Kidney (tissue), 14 donors: ENCODE results near the gene PIP5K1A. TPM values are rescaled to one million over a fixed set of nuclear protein-coding genes. Genes with fewer than 3 reads are reported as not detected.

ENCODE experiments used
- DNase-seq, 5 donors: peaks; one replicate each; pipeline ENCODE4 v3.0.0-alpha.2; 2013 to 2020
- FAIRE-seq: peaks from 2 replicates; lab custom pipeline; 2012; peaks lifted over from hg19 to GRCh38; lab: Jason Lieb, UNC
- H3K27ac ChIP-seq, 2 donors: one replicate each; pipeline ENCODE4 v1.7.0; 2013; ENCODE audit warnings: low read depth in 2 of 2, low read length in 2 of 2, inconsistent platforms in 1 of 2
- H3K27me3 ChIP-seq: one replicate; pipeline ENCODE4 v1.7.1; 2013; ENCODE audit warnings: low read length, inconsistent platforms; ENCODE audit not compliant: control insufficient read depth, insufficient read depth
- H3K36me3 ChIP-seq, 3 donors: one replicate each; pipeline versions ENCODE4 v1.7.0 to v1.7.1; 2013; ENCODE audit warnings: low read length in 3 of 3, control low read depth in 1 of 3, inconsistent platforms in 1 of 3; ENCODE audit not compliant: insufficient read depth in 3 of 3, control insufficient read depth in 2 of 3
- H3K4me1 ChIP-seq, 3 donors: one replicate each; pipeline versions ENCODE4 v1.7.0 to v1.7.1; 2013; ENCODE audit warnings: low read length in 3 of 3, inconsistent platforms in 1 of 3, low read depth in 1 of 3; ENCODE audit not compliant: control insufficient read depth in 2 of 3, insufficient read depth in 2 of 3
- H3K4me3 ChIP-seq, 3 donors: one replicate each; pipeline versions ENCODE4 v1.7.0 to v1.8.1; 2013; ENCODE audit warnings: low read length in 3 of 3, control low read depth in 1 of 3, inconsistent platforms in 1 of 3
- H3K9ac ChIP-seq, 3 donors: one replicate each; pipeline versions ENCODE4 v1.7.0 to v1.7.1; 2013; ENCODE audit warnings: low read length in 3 of 3, control low read depth in 1 of 3, inconsistent platforms in 1 of 3
- H3K9me3 ChIP-seq, 3 donors: one replicate each; pipeline versions ENCODE4 v1.7.0 to v1.7.1; 2013; ENCODE audit warnings: low read length in 3 of 3, control low read depth in 1 of 3, inconsistent platforms in 1 of 3; ENCODE audit not compliant: control insufficient read depth in 2 of 3, insufficient read depth in 1 of 3
- intact Hi-C: fragments of 100-400 bp; cut with DNase I; formaldehyde crosslinking; loops from one replicate; pipeline ENCODE4 v1.11.1; 2022
- polyA plus RNA-seq: library from polyadenylated mRNA; stranded (reverse); fragments of 350-450 nt; fragmentation: Illumina TruSeq; extraction: RNeasy Lipid Tissue Mini Kit (QIAGEN cat#74804); gene quantifications from one replicate; pipeline ENCODE4 v1.2.3, GENCODE V29; 2014; ENCODE audit warnings: low read depth, low replicate concordance; ENCODE audit not compliant: insufficient read depth
- total RNA-seq: library from RNA; stranded (reverse); fragmentation: NEBNext Ultra II Directional; extraction: Animal tissue kit (Norgen Biotek cat#: 25700); gene quantifications from one replicate; pipeline ENCODE4 v1.2.1, GENCODE V29; 2021
- TF ChIP-seq, protein P1 (sequence below): IDR thresholded peaks from 3 replicates; pipeline ENCODE4 v1.5.1; 2012; ENCODE audit warnings: mild to moderate bottlenecking, moderate library complexity, borderline replicate concordance; ENCODE audit not compliant: insufficient read depth; ENCODE audit errors: extremely low read depth
- donor health status: control.
- donor health status: control.
- donor health status: control.
- donor health status: control.
- donor health status: control.
- donor health status: DM: yes; HTN: yes; CAD: no.
- donor health status: Normal renal cell carcinoma (clear cell type).

Gene PIP5K1A
- total and polyA plus RNA-seq, 2 donors from 2014 or later: 15.5 to 49.0 TPM

GRCh38 chr1:151288502-151288901 is 90.2 kb downstream of the PIP5K1A start:
- DNase-seq: no peak
- Histone ChIP-seq H3K4me3 (no peak overlapping the region), H3K27me3 (no peaks in the 10 kb centered on the region), H3K9ac (no peak overlapping the region), H3K36me3 (peaks cover 0 to 54% (median 35%) of the 10 kb centered on the region in 3 donors), H3K4me1 (peaks cover 0 to 9% (median 0%) of the 10 kb centered on the region in 3 donors), H3K9me3 (no peaks in the 10 kb centered on the region), H3K27ac (no peak overlapping the region)
- no peak for FAIRE-seq
- intact Hi-C loops: no loop called here
- TF ChIP-seq, protein P1, sequence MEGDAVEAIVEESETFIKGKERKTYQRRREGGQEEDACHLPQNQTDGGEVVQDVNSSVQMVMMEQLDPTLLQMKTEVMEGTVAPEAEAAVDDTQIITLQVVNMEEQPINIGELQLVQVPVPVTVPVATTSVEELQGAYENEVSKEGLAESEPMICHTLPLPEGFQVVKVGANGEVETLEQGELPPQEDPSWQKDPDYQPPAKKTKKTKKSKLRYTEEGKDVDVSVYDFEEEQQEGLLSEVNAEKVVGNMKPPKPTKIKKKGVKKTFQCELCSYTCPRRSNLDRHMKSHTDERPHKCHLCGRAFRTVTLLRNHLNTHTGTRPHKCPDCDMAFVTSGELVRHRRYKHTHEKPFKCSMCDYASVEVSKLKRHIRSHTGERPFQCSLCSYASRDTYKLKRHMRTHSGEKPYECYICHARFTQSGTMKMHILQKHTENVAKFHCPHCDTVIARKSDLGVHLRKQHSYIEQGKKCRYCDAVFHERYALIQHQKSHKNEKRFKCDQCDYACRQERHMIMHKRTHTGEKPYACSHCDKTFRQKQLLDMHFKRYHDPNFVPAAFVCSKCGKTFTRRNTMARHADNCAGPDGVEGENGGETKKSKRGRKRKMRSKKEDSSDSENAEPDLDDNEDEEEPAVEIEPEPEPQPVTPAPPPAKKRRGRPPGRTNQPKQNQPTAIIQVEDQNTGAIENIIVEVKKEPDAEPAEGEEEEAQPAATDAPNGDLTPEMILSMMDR: no peak

GRCh38 chr1:151289080-151289935 is 91.0 kb downstream of the PIP5K1A start:
- no peak for FAIRE-seq
- peaks cover 0 to 2% (median 0%) of the 10 kb centered on the region in 3 donors for H3K4me1 ChIP-seq
- no peaks in the 10 kb centered on the region for H3K9me3 ChIP-seq
- H3K27me3 ChIP-seq: no peaks in the 10 kb centered on the region
- intact Hi-C loops: no loop called here
- TF ChIP-seq, protein P1: no peak
- H3K36me3 ChIP-seq: peaks cover 0 to 62% (median 42%) of the 10 kb centered on the region in 3 donors
- no peak overlapping the region for H3K27ac ChIP-seq
- DNase-seq: peak in 1 of 5 donors; percentile 40
- no peak overlapping the region for H3K4me3 ChIP-seq
- no peak overlapping the region for H3K9ac ChIP-seq

DNA sequence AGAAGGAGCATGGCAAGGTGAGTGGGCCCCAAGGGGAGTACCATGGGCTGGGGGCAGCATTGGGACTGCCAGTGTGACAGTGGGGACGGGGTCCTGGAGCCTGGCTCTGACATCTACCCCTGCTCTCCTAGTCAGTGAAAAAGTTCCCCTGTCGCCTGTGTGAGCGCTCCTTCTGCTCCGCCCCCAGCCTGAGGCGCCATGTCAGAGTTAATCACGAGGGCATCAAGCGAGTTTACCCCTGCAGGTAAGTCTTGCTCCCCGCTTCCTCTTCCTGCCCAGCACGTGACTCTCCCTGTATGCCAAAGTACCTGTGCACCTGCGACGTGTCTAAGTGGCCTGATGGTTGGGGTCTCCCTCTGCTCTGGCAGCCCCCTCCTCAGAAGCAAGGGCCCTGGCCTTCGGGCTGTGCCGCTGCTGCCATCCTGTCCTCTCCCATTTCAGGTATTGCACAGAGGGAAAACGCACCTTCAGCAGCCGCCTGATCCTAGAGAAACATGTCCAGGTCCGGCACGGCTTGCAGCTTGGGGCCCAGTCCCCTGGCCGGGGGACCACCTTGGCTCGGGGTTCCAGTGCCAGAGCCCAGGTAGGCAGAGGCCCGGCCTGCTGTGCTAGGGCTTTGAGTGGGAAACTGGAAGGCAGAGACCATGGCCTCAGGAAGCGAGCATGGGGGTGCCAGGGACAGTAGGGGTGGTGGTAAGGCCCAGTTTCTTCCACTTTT is 91.8 kb downstream of the PIP5K1A start:
- no peak overlapping the region for H3K4me3 ChIP-seq
- no peak overlapping the region for H3K27ac ChIP-seq
- no peaks in the 10 kb centered on the region for H3K9me3 ChIP-seq
- intact Hi-C loops: no loop called here
- H3K4me1 ChIP-seq: no peaks in the 10 kb centered on the region
- peaks cover 0 to 64% (median 47%) of the 10 kb centered on the region in 3 donors for H3K36me3 ChIP-seq
- TF ChIP-seq, protein P1: no peak
- no peak for FAIRE-seq
- no peaks in the 10 kb centered on the region for H3K27me3 ChIP-seq
- no peak overlapping the region for H3K9ac ChIP-seq
- DNase-seq: peak in 1 of 5 donors; percentile 44
